Retinal pigment epithelial cell (primary cell): ENCODE data around the gene CD151.
A peak's percentile ranks its signal among the peaks of the same experiment; 100 is the strongest.

Experiments used
- DNase-seq: peaks from one replicate; pipeline ENCODE4 v3.0.0-alpha.2; 2010; ENCODE audit warnings: low read depth
- H3K4me3 ChIP-seq: 2 replicates; pipeline ENCODE4 v1.5.1; 2011; ENCODE audit warnings: mild to moderate bottlenecking, low read length, control low read depth, moderate library complexity
- CTCF ChIP-seq: conservative IDR thresholded peaks from 2 replicates; pipeline ENCODE4 v1.5.1; 2011; ENCODE audit warnings: low read depth, low read length, control low read depth, inconsistent platforms

CD151 gene

GRCh38 chr11:823441-824291 lies 9.1 kb upstream of the CD151 start:
- no peak overlapping the region for H3K4me3 ChIP-seq
- DNase-seq, result no peak

GRCh38 chr11:824292-824880 lies 8.4 kb upstream of the CD151 start:
- H3K4me3 ChIP-seq, result no peak overlapping the region
- DNase-seq, result no peak
- no peak for TF ChIP-seq CTCF

More at GRCh38 chr11:823441-824291, 9.1 kb upstream of the CD151 start:
- no peak for TF ChIP-seq CTCF

- DNase-seq, result no peak
- TF ChIP-seq CTCF, result no peak
- no peak overlapping the region for H3K4me3 ChIP-seq
These were observed 7.8 kb upstream of the CD151 start for GRCh38 chr11:824942-825341.

- no peak for DNase-seq
- no peak for TF ChIP-seq CTCF
- H3K4me3 ChIP-seq, result no peak overlapping the region
These were observed 7.2 kb upstream of the CD151 start for GRCh38 chr11:825366-826226.

- no peak overlapping the region for H3K4me3 ChIP-seq
- no peak for TF ChIP-seq CTCF
- no peak for DNase-seq
These were observed 6.5 kb upstream of the CD151 start for GRCh38 chr11:826227-826621.

GRCh38 chr11:826836-827145 lies 6.0 kb upstream of the CD151 start:
- DNase-seq, result no peak
- H3K4me3 ChIP-seq, result peak overlapping the region; percentile 44
- no peak for TF ChIP-seq CTCF
